ENCODE measurements around the gene CLPTM1L. TPM values are rescaled to one million over a fixed set of nuclear protein-coding genes. Genes with fewer than 3 reads are reported as not detected.

The CLPTM1L gene
- total and polyA plus RNA-seq, 2 donors from 2014 or later: 96.6 to 135 TPM

DNA sequence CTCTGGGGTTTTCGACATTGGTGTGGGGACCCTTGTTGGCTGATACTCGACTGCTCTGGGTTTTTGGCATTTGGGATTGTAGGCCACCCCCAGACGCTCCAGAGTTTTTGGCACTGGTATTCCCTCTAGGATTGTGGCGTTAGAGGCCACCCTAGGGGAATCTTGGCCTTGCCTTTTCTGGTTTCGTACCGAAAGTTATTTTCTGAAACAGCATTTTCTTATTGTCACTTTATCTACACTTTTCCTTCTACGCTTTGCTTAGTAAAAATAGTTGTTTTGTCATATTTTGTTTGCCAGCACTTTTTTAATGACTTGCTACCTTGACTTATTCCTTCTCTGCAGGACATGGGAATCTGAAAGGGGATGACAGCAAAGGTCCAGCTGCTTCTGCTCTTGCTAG is 25.1 kb upstream of the CLPTM1L start:
- TF ChIP-seq, protein P1, sequence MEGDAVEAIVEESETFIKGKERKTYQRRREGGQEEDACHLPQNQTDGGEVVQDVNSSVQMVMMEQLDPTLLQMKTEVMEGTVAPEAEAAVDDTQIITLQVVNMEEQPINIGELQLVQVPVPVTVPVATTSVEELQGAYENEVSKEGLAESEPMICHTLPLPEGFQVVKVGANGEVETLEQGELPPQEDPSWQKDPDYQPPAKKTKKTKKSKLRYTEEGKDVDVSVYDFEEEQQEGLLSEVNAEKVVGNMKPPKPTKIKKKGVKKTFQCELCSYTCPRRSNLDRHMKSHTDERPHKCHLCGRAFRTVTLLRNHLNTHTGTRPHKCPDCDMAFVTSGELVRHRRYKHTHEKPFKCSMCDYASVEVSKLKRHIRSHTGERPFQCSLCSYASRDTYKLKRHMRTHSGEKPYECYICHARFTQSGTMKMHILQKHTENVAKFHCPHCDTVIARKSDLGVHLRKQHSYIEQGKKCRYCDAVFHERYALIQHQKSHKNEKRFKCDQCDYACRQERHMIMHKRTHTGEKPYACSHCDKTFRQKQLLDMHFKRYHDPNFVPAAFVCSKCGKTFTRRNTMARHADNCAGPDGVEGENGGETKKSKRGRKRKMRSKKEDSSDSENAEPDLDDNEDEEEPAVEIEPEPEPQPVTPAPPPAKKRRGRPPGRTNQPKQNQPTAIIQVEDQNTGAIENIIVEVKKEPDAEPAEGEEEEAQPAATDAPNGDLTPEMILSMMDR (IDR thresholded peaks at IDR 0.05; ENCODE audit: borderline replicate concordance, extremely low read depth, insufficient read depth): no peak
- H3K4me3 ChIP-seq (ENCODE audit: low read length in 3 of 3): no peak overlapping the region
- H3K27ac ChIP-seq (ENCODE audit: low read depth in 2 of 2, low read length in 2 of 2): no peak overlapping the region
- no peaks in the 10 kb centered on the region for H3K27me3 ChIP-seq (ENCODE audit: control insufficient read depth, insufficient read depth, low read length)
- DNase-seq (no peak), FAIRE-seq (no peak)
- no peak overlapping the region for H3K9ac ChIP-seq (ENCODE audit: low read length in 3 of 3)
- intact Hi-C loops (cut with DNase I): no loop called here
- H3K4me1 ChIP-seq (ENCODE audit: control insufficient read depth in 2 of 3, insufficient read depth in 2 of 3, low read depth in 1 of 3, low read length in 3 of 3): no peaks in the 10 kb centered on the region
- no peaks in the 10 kb centered on the region for H3K9me3 ChIP-seq (ENCODE audit: control insufficient read depth in 2 of 3, insufficient read depth in 1 of 3, low read length in 3 of 3)
- no peaks in the 10 kb centered on the region for H3K36me3 ChIP-seq (ENCODE audit: control insufficient read depth in 2 of 3, insufficient read depth in 3 of 3, low read length in 3 of 3)

DNA sequence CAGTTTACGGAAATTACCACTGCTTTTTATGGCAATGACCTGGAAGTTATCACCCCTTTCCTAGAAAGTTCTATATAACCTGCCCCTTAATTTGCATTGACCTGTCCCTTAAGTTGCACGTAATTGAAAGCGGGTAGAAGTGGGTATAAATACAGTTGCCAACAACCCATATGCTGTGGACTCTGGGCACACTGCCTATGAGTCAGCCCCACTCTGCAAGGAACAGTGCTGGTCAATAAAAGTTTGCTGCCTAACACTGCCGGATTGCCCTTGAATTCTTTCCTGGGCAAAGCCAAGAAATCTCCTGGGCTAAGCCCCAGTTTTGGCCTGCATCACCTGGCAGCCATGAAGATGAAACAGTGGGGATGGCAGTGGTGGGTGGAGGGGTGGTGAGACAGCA is 23.9 kb upstream of the CLPTM1L start:
- no peak for FAIRE-seq
- no peaks in the 10 kb centered on the region for H3K36me3 ChIP-seq (ENCODE audit: control insufficient read depth in 2 of 3, insufficient read depth in 3 of 3, low read length in 3 of 3)
- DNase-seq: no peak
- no peak overlapping the region for H3K4me3 ChIP-seq (ENCODE audit: low read length in 3 of 3)
- H3K9me3 ChIP-seq (ENCODE audit: control insufficient read depth in 2 of 3, insufficient read depth in 1 of 3, low read length in 3 of 3): no peaks in the 10 kb centered on the region
- no peaks in the 10 kb centered on the region for H3K27me3 ChIP-seq (ENCODE audit: control insufficient read depth, insufficient read depth, low read length)
- no peak overlapping the region for H3K9ac ChIP-seq (ENCODE audit: low read length in 3 of 3)
- H3K4me1 ChIP-seq (ENCODE audit: control insufficient read depth in 2 of 3, insufficient read depth in 2 of 3, low read depth in 1 of 3, low read length in 3 of 3): no peaks in the 10 kb centered on the region
- no peak overlapping the region for H3K27ac ChIP-seq (ENCODE audit: low read depth in 2 of 2, low read length in 2 of 2)
- TF ChIP-seq, protein P1 (IDR thresholded peaks at IDR 0.05; ENCODE audit: borderline replicate concordance, extremely low read depth, insufficient read depth): no peak
- intact Hi-C loops (cut with DNase I): no loop called here

GRCh38 chr5:1368236-1368635 is 23.3 kb upstream of the CLPTM1L start:
- TF ChIP-seq, protein P1 (IDR thresholded peaks at IDR 0.05; ENCODE audit: borderline replicate concordance, extremely low read depth, insufficient read depth): no peak
- H3K9ac ChIP-seq (ENCODE audit: low read length in 3 of 3): no peak overlapping the region
- H3K4me3 ChIP-seq (ENCODE audit: low read length in 3 of 3): no peak overlapping the region
- H3K36me3 ChIP-seq (ENCODE audit: control insufficient read depth in 2 of 3, insufficient read depth in 3 of 3, low read length in 3 of 3): no peaks in the 10 kb centered on the region
- no peaks in the 10 kb centered on the region for H3K9me3 ChIP-seq (ENCODE audit: control insufficient read depth in 2 of 3, insufficient read depth in 1 of 3, low read length in 3 of 3)
- FAIRE-seq (no peak), DNase-seq (peak in 1 of 5 donors; percentile 37)
- no peak overlapping the region for H3K27ac ChIP-seq (ENCODE audit: low read depth in 2 of 2, low read length in 2 of 2)
- intact Hi-C loops (cut with DNase I): no loop called here
- H3K27me3 ChIP-seq (ENCODE audit: control insufficient read depth, insufficient read depth, low read length): no peaks in the 10 kb centered on the region
- H3K4me1 ChIP-seq (ENCODE audit: control insufficient read depth in 2 of 3, insufficient read depth in 2 of 3, low read depth in 1 of 3, low read length in 3 of 3): no peaks in the 10 kb centered on the region

DNA sequence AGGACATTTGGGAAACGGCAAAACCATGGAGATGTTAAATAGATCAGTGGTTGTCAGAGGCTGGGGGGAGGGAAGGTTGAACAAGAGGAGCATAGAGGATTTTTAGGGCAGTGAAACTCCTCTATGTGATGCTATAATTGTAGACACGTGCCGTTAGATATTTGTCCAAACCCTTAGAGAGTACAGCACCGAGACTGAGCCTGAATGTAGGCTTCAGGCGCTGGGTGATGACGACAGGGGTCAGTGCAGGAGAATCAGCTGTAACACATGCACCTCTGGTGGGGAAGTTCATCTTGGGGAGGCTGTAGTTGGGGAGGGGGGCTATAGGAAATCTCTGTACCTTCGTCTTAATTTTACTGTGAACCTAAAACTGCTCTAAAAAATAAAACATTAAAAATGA is 22.2 kb upstream of the CLPTM1L start:
- DNase-seq (no peak), FAIRE-seq (no peak)
- Histone ChIP-seq H3K9me3 (ENCODE audit: control insufficient read depth in 2 of 3, insufficient read depth in 1 of 3, low read length in 3 of 3) (no peaks in the 10 kb centered on the region), H3K27ac (ENCODE audit: low read depth in 2 of 2, low read length in 2 of 2) (no peak overlapping the region), H3K4me3 (ENCODE audit: low read length in 3 of 3) (no peak overlapping the region), H3K27me3 (ENCODE audit: control insufficient read depth, insufficient read depth, low read length) (no peaks in the 10 kb centered on the region), H3K36me3 (ENCODE audit: control insufficient read depth in 2 of 3, insufficient read depth in 3 of 3, low read length in 3 of 3) (no peaks in the 10 kb centered on the region), H3K9ac (ENCODE audit: low read length in 3 of 3) (no peak overlapping the region), H3K4me1 (ENCODE audit: control insufficient read depth in 2 of 3, insufficient read depth in 2 of 3, low read depth in 1 of 3, low read length in 3 of 3) (no peaks in the 10 kb centered on the region)
- TF ChIP-seq, protein P1 (IDR thresholded peaks at IDR 0.05; ENCODE audit: borderline replicate concordance, extremely low read depth, insufficient read depth): no peak
- intact Hi-C loops (cut with DNase I): no loop called here

All from kidney (tissue), 14 donors.